ENCODE results near the gene IRAK1BP1.

GRCh38 chr6:78925317-78925716 is 58.0 kb downstream of the IRAK1BP1 start:
- no peak for TF ChIP-seq CTCF (IDR thresholded peaks at IDR 0.05)
- TF ChIP-seq EP300 (IDR thresholded peaks at IDR 0.05; ENCODE audit: low read depth) = no peak

All from transverse colon (tissue), 3 donors.